HEK293T (cell line): ENCODE data around the gene ZCCHC7.

Experiments
- CTCF ChIA-PET: fragments of 350-600 bp; formaldehyde crosslinking; extraction: SDS; loops from one replicate; lab custom pipeline; 2021; ENCODE audit warnings: antibody characterized with exemption, inconsistent platforms; lab: Yijun Ruan, JAX
- POLR2A ChIA-PET: fragments of 350-600 bp; formaldehyde crosslinking; extraction: SDS; loops from one replicate; lab custom pipeline; 2020; ENCODE audit warnings: antibody characterized with exemption, inconsistent platforms; lab: Yijun Ruan, JAX
- DNase-seq: peaks from one replicate; pipeline ENCODE4 v3.0.0; 2012; ENCODE audit warnings: mixed read lengths; ENCODE audit errors: extremely low spot score
- ARNT ChIP-seq: fragments of 450-650 bp; IDR thresholded peaks from 2 replicates; pipeline ENCODE4 v1.6.1; 2017; ENCODE audit warnings: mild to moderate bottlenecking
- BHLHE40 ChIP-seq: fragments of 450-650 bp; IDR thresholded peaks from 2 replicates; pipeline ENCODE4 v1.6.1; 2016; ENCODE audit warnings: mild to moderate bottlenecking, moderate library complexity, borderline replicate concordance
- CTBP1 ChIP-seq: fragments of 450-650 bp; IDR thresholded peaks from 2 replicates; pipeline ENCODE4 v1.6.1; 2016; ENCODE audit warnings: borderline replicate concordance
- ELF4 ChIP-seq: fragments of 450-650 bp; IDR thresholded peaks from 2 replicates; pipeline ENCODE4 v1.6.1; 2017; ENCODE audit warnings: antibody characterized with exemption
- FOXA1 ChIP-seq: fragments of 450-650 bp; IDR thresholded peaks from 2 replicates; pipeline ENCODE4 v1.6.1; 2016; ENCODE audit warnings: mild to moderate bottlenecking
- FOXK2 ChIP-seq: fragments of 450-650 bp; IDR thresholded peaks from 2 replicates; pipeline ENCODE4 v1.6.1; 2016; ENCODE audit warnings: mild to moderate bottlenecking
- FOXM1 ChIP-seq: fragments of 450-650 bp; IDR thresholded peaks from 2 replicates; pipeline ENCODE4 v1.6.1; 2017; ENCODE audit warnings: mild to moderate bottlenecking, borderline replicate concordance
- HDGF ChIP-seq: fragments of 450-650 bp; IDR thresholded peaks from 2 replicates; pipeline ENCODE4 v1.6.1; 2017; ENCODE audit warnings: antibody characterized with exemption, borderline replicate concordance
- L3MBTL2 ChIP-seq: fragments of 450-650 bp; conservative IDR thresholded peaks from 2 replicates; pipeline ENCODE4 v1.6.1; 2016; ENCODE audit warnings: mild to moderate bottlenecking
- LEF1 ChIP-seq: fragments of 450-650 bp; IDR thresholded peaks from 2 replicates; pipeline ENCODE4 v1.6.1; 2017; ENCODE audit warnings: mild to moderate bottlenecking, borderline replicate concordance
- NFRKB ChIP-seq: fragments of 450-650 bp; IDR thresholded peaks from 2 replicates; pipeline ENCODE4 v1.6.1; 2016; ENCODE audit warnings: mild to moderate bottlenecking, moderate library complexity
- SP1 ChIP-seq: fragments of 450-650 bp; IDR thresholded peaks from 2 replicates; pipeline ENCODE4 v1.6.1; 2017
- SUZ12 ChIP-seq: fragments of 450-650 bp; IDR thresholded peaks from 2 replicates; pipeline ENCODE4 v1.6.1; 2016; ENCODE audit warnings: mild to moderate bottlenecking
- TARDBP ChIP-seq: fragments of 450-650 bp; IDR thresholded peaks from 2 replicates; pipeline ENCODE4 v1.6.1; 2016
- ZNF384 ChIP-seq: fragments of 450-650 bp; IDR thresholded peaks from 2 replicates; pipeline ENCODE4 v1.6.1; 2016
- TF ChIP-seq, protein P1 (sequence below): fragments of 450-650 bp; IDR thresholded peaks from 2 replicates; pipeline ENCODE4 v1.6.1; 2016

Gene ZCCHC7

DNA sequence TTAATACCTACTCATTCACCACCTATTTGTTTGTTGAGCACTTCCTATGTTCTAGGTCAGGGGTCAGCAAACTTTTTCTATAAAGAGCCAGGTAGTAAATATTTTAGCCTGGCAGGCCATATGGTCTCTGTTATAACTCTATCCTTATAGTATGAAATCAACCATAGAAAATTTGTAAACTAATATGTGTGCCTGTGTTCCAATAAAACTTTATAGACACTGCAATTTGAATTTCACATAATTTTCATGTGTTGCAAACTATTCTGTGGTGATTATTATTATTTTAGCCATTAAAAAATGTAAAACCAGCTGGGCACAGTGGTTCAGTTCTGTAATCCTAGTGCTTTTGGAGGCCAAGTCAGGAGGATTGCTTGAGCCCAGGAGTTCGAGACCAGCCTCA lies 223.3 kb downstream of the ZCCHC7 start:
- ChIA-PET POLR2A (no interaction called here), CTCF (no interaction called here)
- TF ChIP-seq NFRKB: no peak
- TF ChIP-seq, protein P1, sequence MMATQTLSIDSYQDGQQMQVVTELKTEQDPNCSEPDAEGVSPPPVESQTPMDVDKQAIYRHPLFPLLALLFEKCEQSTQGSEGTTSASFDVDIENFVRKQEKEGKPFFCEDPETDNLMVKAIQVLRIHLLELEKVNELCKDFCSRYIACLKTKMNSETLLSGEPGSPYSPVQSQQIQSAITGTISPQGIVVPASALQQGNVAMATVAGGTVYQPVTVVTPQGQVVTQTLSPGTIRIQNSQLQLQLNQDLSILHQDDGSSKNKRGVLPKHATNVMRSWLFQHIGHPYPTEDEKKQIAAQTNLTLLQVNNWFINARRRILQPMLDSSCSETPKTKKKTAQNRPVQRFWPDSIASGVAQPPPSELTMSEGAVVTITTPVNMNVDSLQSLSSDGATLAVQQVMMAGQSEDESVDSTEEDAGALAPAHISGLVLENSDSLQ: no peak
- no peak for TF ChIP-seq L3MBTL2
- TF ChIP-seq HDGF: no peak
- TF ChIP-seq BHLHE40: no peak
- TF ChIP-seq FOXM1: no peak
- TF ChIP-seq SUZ12: no peak
- no peak for TF ChIP-seq FOXA1
- DNase-seq: no peak

- POLR2A ChIA-PET: no interaction called here
- CTCF ChIA-PET: no interaction called here
- DNase-seq: no peak
- TF ChIP-seq FOXK2 (no peak), FOXA1 (no peak), NFRKB (no peak), ZNF384 (no peak), HDGF (no peak), ARNT (no peak), SP1 (no peak), CTBP1 (no peak)
- TF ChIP-seq, protein P1: no peak
These were observed 224.7 kb downstream of the ZCCHC7 start for GRCh38 chr9:37345038-37345437.

DNA sequence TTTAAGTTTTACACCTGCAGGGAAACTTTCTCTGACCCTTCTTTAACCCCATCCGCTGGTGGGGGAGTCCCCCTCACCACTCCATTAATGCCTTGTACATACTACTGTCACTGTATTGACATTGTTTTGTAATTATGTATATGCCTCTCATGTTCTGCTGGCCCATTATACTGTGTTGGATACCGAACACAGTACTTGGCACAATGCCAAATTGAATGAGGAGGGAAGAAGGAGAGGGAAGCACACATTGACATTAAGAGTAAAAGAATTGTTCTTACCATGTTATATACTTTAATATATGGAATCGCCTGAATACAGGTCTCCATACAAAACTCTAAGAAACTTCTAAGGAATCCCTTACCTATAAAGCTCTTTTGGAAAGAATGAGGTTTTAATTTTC lies 228.5 kb downstream of the ZCCHC7 start:
- DNase-seq: no peak
- ChIA-PET CTCF (no interaction called here), POLR2A (no interaction called here)
- no peak for TF ChIP-seq SP1
- no peak for TF ChIP-seq TARDBP
- no peak for TF ChIP-seq HDGF
- TF ChIP-seq LEF1: no peak
- TF ChIP-seq L3MBTL2: no peak
- TF ChIP-seq, protein P1: no peak
- no peak for TF ChIP-seq BHLHE40
- TF ChIP-seq NFRKB: no peak
- no peak for TF ChIP-seq SUZ12
- TF ChIP-seq ARNT: no peak
- no peak for TF ChIP-seq CTBP1
- no peak for TF ChIP-seq FOXK2
- no peak for TF ChIP-seq ZNF384
- no peak for TF ChIP-seq ELF4

DNA sequence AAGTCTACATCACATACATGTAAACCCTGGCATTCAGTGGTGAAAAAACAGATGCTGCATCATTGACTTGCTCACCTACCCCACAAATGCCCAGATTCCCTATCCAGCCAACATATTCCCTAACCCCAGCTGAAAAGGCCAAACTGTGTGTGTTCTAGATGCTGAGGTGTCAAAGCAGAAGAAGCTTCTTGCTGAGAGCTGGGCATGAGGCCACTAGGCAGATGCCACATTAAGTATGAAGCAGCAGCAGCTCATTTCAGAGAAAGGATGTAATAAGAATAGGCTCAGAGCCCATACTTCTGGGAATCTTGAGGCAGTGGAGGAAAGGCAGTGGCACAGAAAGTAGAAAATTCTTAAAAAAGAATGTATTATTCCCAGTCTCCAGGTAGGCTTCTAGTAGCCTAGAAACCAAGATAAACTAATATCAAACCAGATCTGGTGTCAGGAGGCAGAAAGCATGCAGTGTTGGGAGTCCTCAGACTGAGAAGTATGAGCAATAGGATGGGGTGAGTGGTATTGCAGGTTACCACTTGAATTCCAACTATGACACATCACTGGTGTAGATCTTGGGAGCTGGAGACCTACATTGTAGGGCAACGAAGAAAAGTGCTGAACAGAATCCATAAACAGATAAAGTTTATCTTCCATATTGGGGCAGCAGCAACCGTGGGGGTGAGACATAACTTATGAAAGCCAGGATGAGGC lies 230.3 kb downstream of the ZCCHC7 start:
- ChIA-PET CTCF (no interaction called here), POLR2A (no interaction called here)
- TF ChIP-seq SUZ12 (no peak), ARNT (no peak), L3MBTL2 (no peak), TARDBP (no peak), ZNF384 (no peak), FOXK2 (no peak), ELF4 (no peak), FOXA1 (no peak)
- DNase-seq: no peak

GRCh38 chr9:37353791-37354190 lies 233.4 kb downstream of the ZCCHC7 start:
- CTCF ChIA-PET: interaction anchor here (0.6 kb wide), 1 partner anchor 26 kb away, joined by 4 read pairs; no protein-coding TSS in a partner anchor

GRCh38 chr9:37362430-37362829 lies 242.1 kb downstream of the ZCCHC7 start:
- ChIA-PET POLR2A (no interaction called here), CTCF (no interaction called here)
- DNase-seq: no peak
- TF ChIP-seq FOXM1 (no peak), TARDBP (no peak), FOXA1 (no peak), L3MBTL2 (no peak), ELF4 (no peak), NFRKB (no peak), SP1 (no peak), BHLHE40 (no peak), FOXK2 (no peak), ARNT (no peak), HDGF (no peak), SUZ12 (no peak), ZNF384 (no peak), CTBP1 (no peak), LEF1 (no peak)
- TF ChIP-seq, protein P1: no peak

More at GRCh38 chr9:37353791-37354190, 233.4 kb downstream of the ZCCHC7 start:
- POLR2A ChIA-PET: no interaction called here
- no peak for DNase-seq
- no peak for TF ChIP-seq FOXK2
- no peak for TF ChIP-seq SUZ12
- no peak for TF ChIP-seq ZNF384
- TF ChIP-seq HDGF: no peak
- TF ChIP-seq LEF1: no peak
- TF ChIP-seq TARDBP: no peak
